Breast epithelium (tissue), 3 donors: ENCODE results near the gene GKN1.

Experiments
- POLR2AphosphoS5 ChIP-seq, 3 donors: sonication (generic); formaldehyde crosslinking; IDR thresholded peaks; one replicate each; pipeline ENCODE4 v1.6.1; 2017; ENCODE audit warnings: antibody characterized with exemption in 3 of 3
- TF ChIP-seq, protein P1 (sequence below), 3 donors: fragments of 450-650 bp; IDR thresholded peaks; one replicate each; pipeline ENCODE4 v1.5.1; 2016 to 2017; ENCODE audit warnings: antibody characterized with exemption in 3 of 3, mild to moderate bottlenecking in 3 of 3, moderate library complexity in 3 of 3

DNA sequence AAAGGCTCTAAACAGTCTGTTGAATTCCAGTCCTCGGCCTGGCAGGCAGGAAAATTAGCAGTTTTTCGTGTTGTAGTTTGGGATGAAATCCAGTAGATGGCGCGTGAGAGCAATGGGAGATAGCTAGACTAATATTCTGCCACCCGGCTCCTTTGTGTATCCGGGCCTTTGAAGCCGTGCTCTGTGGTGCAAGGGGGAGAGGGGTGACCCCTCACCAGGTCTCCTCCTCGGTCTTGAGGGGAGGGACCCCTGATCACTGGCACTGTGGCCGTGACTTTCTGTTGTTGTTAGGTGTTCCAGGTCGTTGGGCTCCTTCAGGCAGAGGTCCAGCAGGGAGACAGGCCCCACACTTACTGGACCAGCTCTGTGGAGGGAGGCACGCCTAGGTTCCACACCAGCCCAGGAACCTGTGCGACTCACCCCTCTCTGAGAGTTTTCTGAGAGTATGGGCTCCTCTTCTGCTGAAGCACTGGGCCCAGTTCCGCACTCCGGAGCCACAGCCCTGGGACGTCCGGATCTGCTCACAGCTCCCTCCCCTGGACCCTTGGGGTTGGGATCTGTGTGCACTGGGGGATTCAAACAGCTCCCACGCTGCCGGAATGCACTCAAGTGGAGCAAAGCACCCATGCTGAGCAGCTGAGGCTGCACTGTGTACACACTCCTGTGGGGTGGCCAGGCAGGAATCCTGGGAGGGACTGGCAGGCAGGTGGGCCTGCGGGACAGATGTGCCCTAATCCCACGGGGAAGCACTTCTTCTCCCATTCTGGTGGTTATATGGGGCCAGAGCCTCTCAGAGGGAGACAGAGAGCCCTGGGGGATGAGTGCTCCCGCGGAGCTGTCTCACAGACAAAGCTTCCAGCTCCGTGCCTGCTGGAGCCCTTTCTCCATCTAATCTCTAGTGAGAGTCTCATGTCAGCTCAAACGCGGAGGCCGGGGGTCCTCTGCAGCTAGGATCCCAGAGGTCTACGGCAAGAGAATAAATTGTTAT, 30.6 kb upstream of the GKN1 start:
- TF ChIP-seq, protein P1, sequence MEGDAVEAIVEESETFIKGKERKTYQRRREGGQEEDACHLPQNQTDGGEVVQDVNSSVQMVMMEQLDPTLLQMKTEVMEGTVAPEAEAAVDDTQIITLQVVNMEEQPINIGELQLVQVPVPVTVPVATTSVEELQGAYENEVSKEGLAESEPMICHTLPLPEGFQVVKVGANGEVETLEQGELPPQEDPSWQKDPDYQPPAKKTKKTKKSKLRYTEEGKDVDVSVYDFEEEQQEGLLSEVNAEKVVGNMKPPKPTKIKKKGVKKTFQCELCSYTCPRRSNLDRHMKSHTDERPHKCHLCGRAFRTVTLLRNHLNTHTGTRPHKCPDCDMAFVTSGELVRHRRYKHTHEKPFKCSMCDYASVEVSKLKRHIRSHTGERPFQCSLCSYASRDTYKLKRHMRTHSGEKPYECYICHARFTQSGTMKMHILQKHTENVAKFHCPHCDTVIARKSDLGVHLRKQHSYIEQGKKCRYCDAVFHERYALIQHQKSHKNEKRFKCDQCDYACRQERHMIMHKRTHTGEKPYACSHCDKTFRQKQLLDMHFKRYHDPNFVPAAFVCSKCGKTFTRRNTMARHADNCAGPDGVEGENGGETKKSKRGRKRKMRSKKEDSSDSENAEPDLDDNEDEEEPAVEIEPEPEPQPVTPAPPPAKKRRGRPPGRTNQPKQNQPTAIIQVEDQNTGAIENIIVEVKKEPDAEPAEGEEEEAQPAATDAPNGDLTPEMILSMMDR (IDR thresholded peaks at IDR 0.05), result peak; percentile 44 to 79 (median 67)
- TF ChIP-seq POLR2AphosphoS5 (IDR thresholded peaks at IDR 0.05), result no peak
